HepG2 (cell line): ENCODE measurements around the gene FRMD6. TPM values are rescaled to one million over a fixed set of nuclear protein-coding genes. Genes with fewer than 3 reads are reported as not detected.

Source experiments
- ATAC-seq: fragments of 200-7000 bp; cut with Tn5 transposase; 3 replicates; pipeline ENCODE4 v1.9.1; 2020; ENCODE audit warnings: mild to moderate bottlenecking, moderate library complexity
- BruUV-seq: library from RNA; stranded (reverse); fragments of 400-500 nt; replicated peaks from 2 replicates; lab custom pipeline; 2021; lab: Mats Ljungman, UMichigan
- CTCF ChIA-PET: fragments of 300-600 bp; formaldehyde crosslinking; extraction: SDS; loops from one replicate; lab custom pipeline; 2021; ENCODE audit warnings: low total read pairs, inconsistent platforms, low intra/inter-chr PET ratio; lab: Yijun Ruan, JAX
- POLR2A ChIA-PET: fragments of 350-600 bp; sonication (Branson Sonifier 250); formaldehyde crosslinking; loops from one replicate; lab custom pipeline; 2020; ENCODE audit warnings: antibody characterized with exemption, inconsistent platforms; lab: Yijun Ruan, JAX
- DNase-seq: peaks from one replicate; pipeline ENCODE4 v3.0.0-alpha.2; 2015; ENCODE audit warnings: low spot score
- FAIRE-seq: peaks from 3 replicates; lab custom pipeline; 2011; peaks lifted over from hg19 to GRCh38; lab: Jason Lieb, UNC
- H2AFZ ChIP-seq: one replicate; pipeline ENCODE4 v1.6.1; 2011; ENCODE audit warnings: low read length, inconsistent platforms
- H3K27ac ChIP-seq: fragments of 300-600 bp; 3 replicates; pipeline ENCODE4 v1.8.0; 2011; ENCODE audit warnings: mixed run types, mild to moderate bottlenecking, mixed read lengths, low read length, inconsistent platforms; ENCODE audit not compliant: insufficient read depth; ENCODE audit errors: extremely low read length
- H3K27me3 ChIP-seq, 2 experiments: fragments of 200-600 bp in 1 of 2; 2 replicates in 1 of 2; 3 replicates in 1 of 2; pipeline versions ENCODE4 v1.6.0 to v1.8.0; 2011; ENCODE audit warnings: low read length in 2 of 2, mild to moderate bottlenecking in 2 of 2, moderate library complexity in 2 of 2, inconsistent platforms in 1 of 2; ENCODE audit not compliant: insufficient read depth in 2 of 2, control insufficient read depth in 1 of 2
- H3K36me3 ChIP-seq, 2 experiments: fragments of 200-600 bp in 1 of 2; replicated peaks in 1 of 2; 2 replicates in 1 of 2; 3 replicates in 1 of 2; pipeline versions ENCODE4 v1.5.1 to v1.8.0; 2011; ENCODE audit warnings: low read length in 2 of 2, inconsistent platforms in 1 of 2; ENCODE audit not compliant: insufficient read depth in 2 of 2, control insufficient read depth in 1 of 2
- H3K4me1 ChIP-seq: 2 replicates; pipeline ENCODE4 v1.5.1; 2012; ENCODE audit warnings: low read length, inconsistent platforms; ENCODE audit not compliant: insufficient read depth
- H3K4me2 ChIP-seq: 2 replicates; pipeline ENCODE4 v1.6.0; 2011; ENCODE audit warnings: low read depth, low read length, inconsistent platforms
- H3K4me3 ChIP-seq, 3 experiments: fragments of 200-600 bp in 1 of 3; sonication (generic), shearing (Covaris generic) in 1 of 3; replicated peaks in 1 of 3; 2 replicates each; pipeline ENCODE4 v1.5.1; 2011 to 2016; ENCODE audit warnings: low read length in 3 of 3, inconsistent platforms in 2 of 3, low read depth in 2 of 3, mild to moderate bottlenecking in 2 of 3, control low read depth in 1 of 3, mixed read lengths in 1 of 3; ENCODE audit not compliant: insufficient read depth in 1 of 3
- H3K79me2 ChIP-seq: one replicate; pipeline ENCODE4 v1.6.1; 2011; ENCODE audit warnings: low read length, inconsistent platforms; ENCODE audit not compliant: insufficient read depth
- H3K9ac ChIP-seq: 2 replicates; pipeline ENCODE4 v1.6.0; 2011; ENCODE audit warnings: mild to moderate bottlenecking, low read depth, low read length, inconsistent platforms; ENCODE audit not compliant: insufficient read depth
- H3K9me3 ChIP-seq: 2 replicates; pipeline ENCODE4 v1.5.1; 2012; ENCODE audit warnings: mild to moderate bottlenecking, low read length
- H4K20me1 ChIP-seq: 2 replicates; pipeline ENCODE4 v1.6.0; 2011; ENCODE audit warnings: inconsistent platforms, mild to moderate bottlenecking, low read length, moderate library complexity; ENCODE audit not compliant: insufficient read depth
- ATF7-NPFF ChIP-seq: sonication (generic); formaldehyde crosslinking; IDR thresholded peaks from 2 replicates; pipeline ENCODE4 v1.8.1; 2023; ENCODE audit warnings: mild to moderate bottlenecking, low read depth, missing genetic modification reagents, moderate library complexity
- BRCA1 ChIP-seq: sonication (generic); formaldehyde crosslinking; IDR thresholded peaks from 2 replicates; pipeline ENCODE4 v1.4.0; 2020; ENCODE audit warnings: missing genetic modification reagents
- EP300 ChIP-seq, 3 experiments: sonication (generic) in 1 of 3; formaldehyde crosslinking in 1 of 3; IDR thresholded peaks; 2 replicates each; pipeline versions ENCODE4 v1.5.1 to v1.6.1; 2011 to 2020; ENCODE audit warnings: low read depth in 2 of 3, low read length in 2 of 3, borderline replicate concordance in 1 of 3, improper control_type of control experiment in 1 of 3, mild to moderate bottlenecking in 1 of 3, missing genetic modification reagents in 1 of 3, moderate library complexity in 1 of 3
- SIN3A ChIP-seq: IDR thresholded peaks from 2 replicates; pipeline ENCODE4 v1.6.1; 2011; ENCODE audit warnings: low read depth, mild to moderate bottlenecking, control low read depth, low read length, borderline replicate concordance
- SNAI1 ChIP-seq: sonication (generic); formaldehyde crosslinking; IDR thresholded peaks from 2 replicates; pipeline ENCODE4 v1.5.0; 2020; ENCODE audit warnings: mild to moderate bottlenecking, missing genetic modification reagents, borderline replicate concordance
- YEATS2 ChIP-seq: sonication (generic); formaldehyde crosslinking; IDR thresholded peaks from 2 replicates; pipeline ENCODE4 v1.4.0; 2020; ENCODE audit warnings: missing genetic modification reagents, borderline replicate concordance
- ZNF205 ChIP-seq: IDR thresholded peaks from 2 replicates; pipeline ENCODE4 v1.6.1; 2018; ENCODE audit warnings: missing biosample characterization, missing genetic modification reagents
- ZNF235 ChIP-seq: sonication (generic); formaldehyde crosslinking; IDR thresholded peaks from 2 replicates; pipeline ENCODE4 v1.8.1; 2023; ENCODE audit warnings: mild to moderate bottlenecking, missing genetic modification reagents, borderline replicate concordance
- ZNF280D ChIP-seq: sonication (generic); formaldehyde crosslinking; IDR thresholded peaks from 2 replicates; pipeline ENCODE4 v1.5.1; 2020; ENCODE audit warnings: mild to moderate bottlenecking, missing genetic modification reagents
- ZNF282 ChIP-seq: fragments of 450-650 bp; IDR thresholded peaks from 2 replicates; pipeline ENCODE4 v1.6.1; 2018; ENCODE audit not compliant: partially characterized antibody
- ZNF460 ChIP-seq: sonication (generic); formaldehyde crosslinking; IDR thresholded peaks from 2 replicates; pipeline ENCODE4 v1.5.1; 2020; ENCODE audit warnings: missing genetic modification reagents, mild to moderate bottlenecking, borderline replicate concordance
- ZNF496 ChIP-seq: sonication (generic); formaldehyde crosslinking; IDR thresholded peaks from 2 replicates; pipeline ENCODE4 v1.8.1; 2023; ENCODE audit warnings: mild to moderate bottlenecking, moderate library complexity, missing genetic modification reagents; ENCODE audit not compliant: insufficient replicate concordance
- ZNF546 ChIP-seq: sonication (generic); formaldehyde crosslinking; conservative IDR thresholded peaks from 2 replicates; pipeline ENCODE4 v1.8.1; 2023; ENCODE audit warnings: mild to moderate bottlenecking, missing genetic modification reagents
- ZNF784 ChIP-seq: sonication (generic); formaldehyde crosslinking; IDR thresholded peaks from 2 replicates; pipeline ENCODE4 v1.5.1; 2020; ENCODE audit warnings: missing genetic modification reagents, mild to moderate bottlenecking, borderline replicate concordance
- WGBS: methylation state at CpG from one replicate; pipeline ENCODE4 v1.1.6; 2017; ENCODE audit warnings: low lambda C conversion rate; 5-methylcytosine and 5-hydroxymethylcytosine counted together
- in situ Hi-C: cut with HindIII; loops from 2 replicates; pipeline ENCODE4 v1.10.0; 2017; ENCODE audit warnings: low pct_unique_long_range_greater_than_20kb; ENCODE audit not compliant: extremely low pct_ligation_motif_present
- intact Hi-C: fragments of 100-400 bp; cut with micrococcal nuclease; formaldehyde crosslinking; loops from one replicate; pipeline ENCODE4 v1.10.0; 2022; ENCODE audit not compliant: unreplicated experiment
- polyA plus RNA-seq, 8 experiments: library from polyadenylated mRNA; depleted of rRNA in 3 of 8; stranded (reverse) in 7 of 8; unstranded in 1 of 8; fragments of >200 nt; fragmentation: Illumina TruSeq in 4 of 8; extraction: Trizol in 4 of 8; gene quantifications; 2 replicates each; pipeline versions ENCODE4 v1.2.1 to v1.2.3, GENCODE V29; 2011 to 2016; ENCODE audit warnings: low read depth in 4 of 8, missing spikeins in 1 of 8, mixed read lengths in 1 of 8; ENCODE audit not compliant: insufficient read depth in 1 of 8
- total RNA-seq, 5 experiments: library from RNA; depleted of rRNA; stranded (reverse); fragments of >200 nt; fragmentation: Illumina TruSeq; extraction: Trizol; gene quantifications; 2 replicates each; pipeline ENCODE4 v1.2.3, GENCODE V29; 2016; ENCODE audit warnings: low read depth in 1 of 5
- TF ChIP-seq, protein P1 (sequence below): sonication (generic); formaldehyde crosslinking; IDR thresholded peaks from 2 replicates; pipeline ENCODE4 v1.9.0; 2022; ENCODE audit warnings: missing genetic modification reagents, mild to moderate bottlenecking, borderline replicate concordance
- TF ChIP-seq, protein P2 (sequence below): sonication (generic); formaldehyde crosslinking; IDR thresholded peaks from 2 replicates; pipeline ENCODE4 v1.5.1; 2020; ENCODE audit warnings: mild to moderate bottlenecking, missing genetic modification reagents, moderate library complexity

Gene FRMD6
- total and polyA plus RNA-seq, 2 of the 13 experiments (the other 11 are each of a cell fraction or from before 2014, with no cell fraction given), result 2.4 to 5.4 TPM

DNA sequence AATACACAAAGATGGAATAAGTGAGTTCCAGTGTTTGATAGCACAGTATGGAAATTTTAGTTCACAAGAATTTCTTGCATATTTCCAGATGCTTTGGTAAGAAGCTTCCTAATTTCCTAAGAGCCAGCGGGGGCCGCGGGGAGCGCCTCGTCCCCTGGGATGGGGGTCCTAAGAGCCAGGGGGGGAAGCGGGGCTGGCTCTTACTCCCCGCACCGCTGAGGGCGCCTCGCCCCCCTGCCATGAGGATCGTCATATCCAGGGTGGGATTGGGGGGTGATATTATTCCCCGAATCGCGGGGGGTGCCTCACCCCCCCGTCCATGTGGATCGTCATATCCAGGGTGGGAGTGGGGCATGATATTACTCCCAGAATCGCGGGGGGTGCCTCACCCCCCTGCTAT is 108.2 kb downstream of the FRMD6 start:
- no TSS peak for BruUV-seq
- no peak for FAIRE-seq
- Histone ChIP-seq H3K79me2 (no peaks in the 10 kb centered on the region), H4K20me1 (no peaks in the 10 kb centered on the region), H3K4me3 (no peak overlapping the region), H3K4me2 (no peak overlapping the region), H3K4me1 (no peaks in the 10 kb centered on the region), H3K9me3 (no peaks in the 10 kb centered on the region), H3K36me3 (no peaks in the 10 kb centered on the region), H3K27ac (no peak overlapping the region), H3K9ac (no peak overlapping the region), H2AFZ (no peak overlapping the region), H3K27me3 (no peaks in the 10 kb centered on the region)
- CTCF ChIA-PET, result no interaction called here
- intact Hi-C loops (no loop called here), in situ Hi-C loops (no loop called here)
- TF ChIP-seq, protein P1, sequence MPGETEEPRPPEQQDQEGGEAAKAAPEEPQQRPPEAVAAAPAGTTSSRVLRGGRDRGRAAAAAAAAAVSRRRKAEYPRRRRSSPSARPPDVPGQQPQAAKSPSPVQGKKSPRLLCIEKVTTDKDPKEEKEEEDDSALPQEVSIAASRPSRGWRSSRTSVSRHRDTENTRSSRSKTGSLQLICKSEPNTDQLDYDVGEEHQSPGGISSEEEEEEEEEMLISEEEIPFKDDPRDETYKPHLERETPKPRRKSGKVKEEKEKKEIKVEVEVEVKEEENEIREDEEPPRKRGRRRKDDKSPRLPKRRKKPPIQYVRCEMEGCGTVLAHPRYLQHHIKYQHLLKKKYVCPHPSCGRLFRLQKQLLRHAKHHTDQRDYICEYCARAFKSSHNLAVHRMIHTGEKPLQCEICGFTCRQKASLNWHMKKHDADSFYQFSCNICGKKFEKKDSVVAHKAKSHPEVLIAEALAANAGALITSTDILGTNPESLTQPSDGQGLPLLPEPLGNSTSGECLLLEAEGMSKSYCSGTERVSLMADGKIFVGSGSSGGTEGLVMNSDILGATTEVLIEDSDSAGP (CRISPR knock-in tag), result no peak
- TF ChIP-seq, protein P2, sequence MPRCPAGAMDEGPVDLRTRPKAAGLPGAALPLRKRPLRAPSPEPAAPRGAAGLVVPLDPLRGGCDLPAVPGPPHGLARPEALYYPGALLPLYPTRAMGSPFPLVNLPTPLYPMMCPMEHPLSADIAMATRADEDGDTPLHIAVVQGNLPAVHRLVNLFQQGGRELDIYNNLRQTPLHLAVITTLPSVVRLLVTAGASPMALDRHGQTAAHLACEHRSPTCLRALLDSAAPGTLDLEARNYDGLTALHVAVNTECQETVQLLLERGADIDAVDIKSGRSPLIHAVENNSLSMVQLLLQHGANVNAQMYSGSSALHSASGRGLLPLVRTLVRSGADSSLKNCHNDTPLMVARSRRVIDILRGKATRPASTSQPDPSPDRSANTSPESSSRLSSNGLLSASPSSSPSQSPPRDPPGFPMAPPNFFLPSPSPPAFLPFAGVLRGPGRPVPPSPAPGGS (CRISPR knock-in tag), result no peak
- TF ChIP-seq YEATS2 (CRISPR knock-in tag) (no peak), EP300 (IDR thresholded peaks at IDR 0.05; ENCODE audit: low read depth in 2 of 2, low read length in 2 of 2) (no peak), EP300 (CRISPR knock-in tag; IDR thresholded peaks at IDR 0.05; ENCODE audit: borderline replicate concordance) (no peak), SNAI1 (no peak), ATF7-NPFF (no peak), ZNF460 (CRISPR knock-in tag) (no peak), ZNF205 (CRISPR knock-in tag) (no peak), ZNF282 (no peak), ZNF546 (no peak), BRCA1 (CRISPR knock-in tag) (no peak), ZNF235 (CRISPR knock-in tag) (no peak), ZNF280D (no peak), ZNF496 (CRISPR knock-in tag) (no peak), SIN3A (no peak), ZNF784 (CRISPR knock-in tag) (no peak)
- WGBS, result 93% methylated on average over 5 of the region's 18 CpGs
- ATAC-seq, result no peak
- DNase-seq, result no peak
- POLR2A ChIA-PET, result no interaction called here
